Body of pancreas (tissue), 4 donors: Measurements from ENCODE around the gene CREB3L1. TPM values are rescaled to one million over a fixed set of nuclear protein-coding genes. Genes with fewer than 3 reads are reported as not detected.

Source experiments
- ATAC-seq: fragments of 150-250 bp; one replicate; pipeline ENCODE4 v1.9.1; 2016
- DNase-seq, 4 donors: peaks; one replicate each; pipeline ENCODE4 v3.0.0-alpha.2; 2019
- H3K27ac ChIP-seq, 4 donors: fragments of 200-600 bp; sonication (generic); 1 replicate in 3 of 4; 2 replicates in 1 of 4; pipeline versions ENCODE4 v1.5.1 to v1.6.1; 2016 to 2019; ENCODE audit warnings: mild to moderate bottlenecking in 1 of 4, mixed read lengths in 1 of 4, moderate library complexity in 1 of 4
- H3K27me3 ChIP-seq, 2 donors: fragments of 200-600 bp; sonication (generic); one replicate each; pipeline ENCODE4 v1.6.0; 2016; ENCODE audit warnings: mild to moderate bottlenecking in 1 of 2
- H3K36me3 ChIP-seq, 2 donors: fragments of 200-600 bp; sonication (generic); replicated peaks in 1 of 2; 2 replicates each; pipeline ENCODE4 v1.5.1; 2016; ENCODE audit warnings: low read depth in 2 of 2; ENCODE audit not compliant: insufficient read depth in 1 of 2
- H3K4me1 ChIP-seq: fragments of 200-600 bp; sonication (generic); one replicate; pipeline ENCODE4 v1.6.0; 2016
- H3K4me3 ChIP-seq, 2 donors: fragments of 200-600 bp; sonication (generic); 1 replicate in 1 of 2; 2 replicates in 1 of 2; pipeline ENCODE4 v1.5.1; 2016 to 2019
- H3K9me3 ChIP-seq, 3 donors: fragments of 200-600 bp; sonication (generic); 1 replicate in 2 of 3; 2 replicates in 1 of 3; pipeline ENCODE4 v1.5.1; 2016
- POLR2A ChIP-seq, 3 donors: fragments of 450-650 bp; IDR thresholded peaks; one replicate each; pipeline ENCODE4 v1.6.1; 2016; ENCODE audit warnings: antibody characterized with exemption in 3 of 3, mild to moderate bottlenecking in 2 of 3
- WGBS, 2 donors: methylation state at CpG; one replicate each; pipeline ENCODE4 v1.1.5; 2017; 5-methylcytosine and 5-hydroxymethylcytosine counted together
- intact Hi-C: fragments of 100-400 bp; cut with DNase I; formaldehyde crosslinking; loops from one replicate; pipeline ENCODE4 v1.15.1; 2023
- total RNA-seq, 2 donors: library from RNA; depleted of rRNA; stranded (reverse); fragments of >200 nt; gene quantifications; one replicate each; pipeline ENCODE4 v1.1.0, GENCODE V29; 2016
- TF ChIP-seq, protein P1 (sequence below), 7 experiments: fragments of 450-650 bp in 4 of 7; fragments of 200-600 bp in 3 of 7; sonication (generic) in 3 of 7; IDR thresholded peaks; one replicate each; pipeline ENCODE4 v1.5.1; 2016 to 2019; ENCODE audit warnings: antibody characterized with exemption in 7 of 7

The CREB3L1 gene
- total RNA-seq, 2 donors from 2014 or later, result 20.8 to 22.7 TPM

- no peaks in the 10 kb centered on the region for H3K27me3 ChIP-seq
- H3K9me3 ChIP-seq, result no peaks in the 10 kb centered on the region
- TF ChIP-seq POLR2A (IDR thresholded peaks at IDR 0.05), result no peak
- TF ChIP-seq, protein P1, sequence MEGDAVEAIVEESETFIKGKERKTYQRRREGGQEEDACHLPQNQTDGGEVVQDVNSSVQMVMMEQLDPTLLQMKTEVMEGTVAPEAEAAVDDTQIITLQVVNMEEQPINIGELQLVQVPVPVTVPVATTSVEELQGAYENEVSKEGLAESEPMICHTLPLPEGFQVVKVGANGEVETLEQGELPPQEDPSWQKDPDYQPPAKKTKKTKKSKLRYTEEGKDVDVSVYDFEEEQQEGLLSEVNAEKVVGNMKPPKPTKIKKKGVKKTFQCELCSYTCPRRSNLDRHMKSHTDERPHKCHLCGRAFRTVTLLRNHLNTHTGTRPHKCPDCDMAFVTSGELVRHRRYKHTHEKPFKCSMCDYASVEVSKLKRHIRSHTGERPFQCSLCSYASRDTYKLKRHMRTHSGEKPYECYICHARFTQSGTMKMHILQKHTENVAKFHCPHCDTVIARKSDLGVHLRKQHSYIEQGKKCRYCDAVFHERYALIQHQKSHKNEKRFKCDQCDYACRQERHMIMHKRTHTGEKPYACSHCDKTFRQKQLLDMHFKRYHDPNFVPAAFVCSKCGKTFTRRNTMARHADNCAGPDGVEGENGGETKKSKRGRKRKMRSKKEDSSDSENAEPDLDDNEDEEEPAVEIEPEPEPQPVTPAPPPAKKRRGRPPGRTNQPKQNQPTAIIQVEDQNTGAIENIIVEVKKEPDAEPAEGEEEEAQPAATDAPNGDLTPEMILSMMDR (IDR thresholded peaks at IDR 0.05), result peak in 2 of 7 experiments; percentile 16 to 17
- H3K4me3 ChIP-seq, result no peak overlapping the region
- H3K4me1 ChIP-seq, result peaks cover 15% of the 10 kb centered on the region
- H3K36me3 ChIP-seq, result peaks cover 0 to 9% of the 10 kb centered on the region in 2 donors
- intact Hi-C loops, result no loop called here
- no peak for DNase-seq
- WGBS, 2 donors, result 78 to 92% methylated on average over 2 to 11 of the region's 12 CpGs
- ATAC-seq, result no peak
- H3K27ac ChIP-seq, result peak overlapping the region in 1 of 4 donors; percentile 17
Measured at GRCh38 chr11:46367916-46368267, 90.4 kb downstream of the CREB3L1 start.

- no peaks in the 10 kb centered on the region for H3K9me3 ChIP-seq
- H3K4me1 ChIP-seq, result no peaks in the 10 kb centered on the region
- no peak for TF ChIP-seq POLR2A (IDR thresholded peaks at IDR 0.05)
- TF ChIP-seq, protein P1 (IDR thresholded peaks at IDR 0.05), result peak; percentile 56 to 73 (median 67)
- H3K4me3 ChIP-seq, result no peak overlapping the region
- DNase-seq, result peak in 3 of 4 donors; percentile 51 to 56 (median 53)
- H3K27me3 ChIP-seq, result no peaks in the 10 kb centered on the region
- H3K27ac ChIP-seq, result no peak overlapping the region
- 69 to 86% methylated on average over 2 to 23 of the region's 25 CpGs for WGBS, 2 donors
- peak; percentile 45 for ATAC-seq
- intact Hi-C loops, result no loop called here
- H3K36me3 ChIP-seq, result peaks cover 0 to 16% of the 10 kb centered on the region in 2 donors
Measured at GRCh38 chr11:46369458-46370152, 92.1 kb downstream of the CREB3L1 start.

GRCh38 chr11:46370253-46370652 lies 92.8 kb downstream of the CREB3L1 start:
- H3K27ac ChIP-seq, result no peak overlapping the region
- ATAC-seq (no peak), DNase-seq (no peak)
- H3K9me3 ChIP-seq, result no peaks in the 10 kb centered on the region
- TF ChIP-seq POLR2A (IDR thresholded peaks at IDR 0.05), result no peak
- TF ChIP-seq, protein P1 (IDR thresholded peaks at IDR 0.05), result no peak
- no peaks in the 10 kb centered on the region for H3K27me3 ChIP-seq
- intact Hi-C loops, result no loop called here
- no peaks in the 10 kb centered on the region for H3K4me1 ChIP-seq
- H3K36me3 ChIP-seq, result peaks cover 2 to 23% of the 10 kb centered on the region in 2 donors
- WGBS, 2 donors, result 85 to 87% methylated on average over 13 of the region's 13 CpGs
- H3K4me3 ChIP-seq, result no peak overlapping the region

Other genes with a start within 250 kb of the CREB3L1 start
- gene PHF21A, start 156.2 kb upstream of the CREB3L1 start, total RNA-seq, result 10 to 100 TPM; 11.7 to 49.4 TPM
- 10 to 100 TPM; 79.4 to 86.4 TPM for gene DGKZ, start 69.8 kb downstream of the CREB3L1 start, total RNA-seq
- 10 to 100 TPM; 36.9 to 63.0 TPM for gene MDK, start 104.0 kb downstream of the CREB3L1 start, total RNA-seq
- not detected for gene CHRM4, start 114.1 kb downstream of the CREB3L1 start, total RNA-seq